CD14-positive monocyte (primary cell): ENCODE results near the gene SYNGAP1. TPM values are rescaled to one million over a fixed set of nuclear protein-coding genes. Genes with fewer than 3 reads are reported as not detected.

Experiments
- DNase-seq, 3 donors: peaks; one replicate each; pipeline ENCODE4 v3.0.0-alpha.2; 2011 to 2022
- H2AFZ ChIP-seq: 2 replicates; pipeline ENCODE4 v1.6.0; 2012; ENCODE audit warnings: mild to moderate bottlenecking, low read depth, low read length, inconsistent platforms; ENCODE audit not compliant: insufficient read depth, poor library complexity, severe bottlenecking
- H3K27ac ChIP-seq, 2 donors: 1 replicate in 1 of 2; 2 replicates in 1 of 2; pipeline ENCODE4 v1.5.1; 2012 to 2013; ENCODE audit warnings: low read length in 2 of 2, control low read depth in 1 of 2, inconsistent platforms in 1 of 2, low read depth in 1 of 2, mild to moderate bottlenecking in 1 of 2
- H3K27me3 ChIP-seq, 2 donors: one replicate each; pipeline versions ENCODE4 v1.6.0 to v1.6.1; 2011 to 2013; ENCODE audit warnings: low read length in 2 of 2; ENCODE audit not compliant: control insufficient read depth in 2 of 2, insufficient read depth in 2 of 2
- H3K36me3 ChIP-seq, 2 donors: replicated peaks in 1 of 2; 1 replicate in 1 of 2; 2 replicates in 1 of 2; pipeline versions ENCODE4 v1.5.1 to v1.6.1; 2012 to 2013; ENCODE audit warnings: low read length in 2 of 2, control low read depth in 1 of 2, inconsistent platforms in 1 of 2, mild to moderate bottlenecking in 1 of 2; ENCODE audit not compliant: insufficient read depth in 2 of 2, control insufficient read depth in 1 of 2
- H3K4me1 ChIP-seq, 2 donors: 1 replicate in 1 of 2; 2 replicates in 1 of 2; pipeline versions ENCODE4 v1.5.1 to v1.6.1; 2012 to 2013; ENCODE audit warnings: low read length in 2 of 2, control low read depth in 1 of 2, inconsistent platforms in 1 of 2, mild to moderate bottlenecking in 1 of 2, moderate library complexity in 1 of 2; ENCODE audit not compliant: insufficient read depth in 2 of 2, control insufficient read depth in 1 of 2
- H3K4me2 ChIP-seq: replicated peaks from 2 replicates; pipeline ENCODE3; 2012; ENCODE audit warnings: low read length, moderate library complexity, mild to moderate bottlenecking; ENCODE audit not compliant: poor library complexity, severe bottlenecking; ENCODE audit errors: extremely low read depth
- H3K4me3 ChIP-seq, 3 experiments: fragments of 200-600 bp in 1 of 3; sonication (generic) in 1 of 3; replicated peaks in 1 of 3; 1 replicate in 2 of 3; 2 replicates in 1 of 3; pipeline ENCODE4 v1.5.1; 2011 to 2013; ENCODE audit warnings: low read length in 3 of 3, mild to moderate bottlenecking in 3 of 3, control low read depth in 2 of 3, low read depth in 2 of 3, inconsistent platforms in 1 of 3, moderate library complexity in 1 of 3
- H3K79me2 ChIP-seq: 2 replicates; pipeline ENCODE4 v1.6.0; 2012; ENCODE audit warnings: mild to moderate bottlenecking, control low read depth, inconsistent platforms, low read length, moderate library complexity; ENCODE audit not compliant: insufficient read depth
- H3K9ac ChIP-seq: 2 replicates; pipeline ENCODE4 v1.6.0; 2017; ENCODE audit warnings: low read length, mild to moderate bottlenecking; ENCODE audit not compliant: insufficient read depth, poor library complexity, severe bottlenecking
- H3K9me3 ChIP-seq, 2 donors: replicated peaks in 1 of 2; 1 replicate in 1 of 2; 2 replicates in 1 of 2; pipeline versions ENCODE4 v1.5.1 to v1.6.1; 2012 to 2013; ENCODE audit warnings: low read length in 2 of 2, control low read depth in 1 of 2; ENCODE audit not compliant: control insufficient read depth in 1 of 2, insufficient read depth in 1 of 2
- H4K20me1 ChIP-seq: 2 replicates; pipeline ENCODE4 v1.6.0; 2012; ENCODE audit warnings: mild to moderate bottlenecking, low read length, control low read depth, moderate library complexity; ENCODE audit not compliant: insufficient read depth
- H3K27ac Mint-ChIP-seq, 7 donors: one replicate each; pipeline ENCODE4 v1.8.0; 2020; ENCODE audit warnings: mild to moderate bottlenecking in 7 of 7, mixed read lengths in 7 of 7, moderate library complexity in 6 of 7, inconsistent platforms in 2 of 7
- H3K27me3 Mint-ChIP-seq, 3 donors: one replicate each; pipeline ENCODE4 v1.8.0; 2021 to 2022; ENCODE audit warnings: low read depth in 3 of 3, mild to moderate bottlenecking in 3 of 3, mixed read lengths in 3 of 3, moderate library complexity in 3 of 3, inconsistent platforms in 1 of 3
- H3K36me3 Mint-ChIP-seq, 2 donors: one replicate each; pipeline ENCODE4 v1.8.0; 2020; ENCODE audit warnings: mixed read lengths in 2 of 2, inconsistent platforms in 1 of 2, mild to moderate bottlenecking in 1 of 2
- H3K4me1 Mint-ChIP-seq: one replicate; pipeline ENCODE4 v1.8.0; 2020; ENCODE audit warnings: mild to moderate bottlenecking, mixed read lengths
- H3K4me3 Mint-ChIP-seq, 2 donors: one replicate each; pipeline ENCODE4 v1.8.0; 2020; ENCODE audit warnings: mild to moderate bottlenecking in 2 of 2, mixed read lengths in 2 of 2, moderate library complexity in 1 of 2
- H3K9me3 Mint-ChIP-seq, 7 donors: one replicate each; pipeline ENCODE4 v1.8.0; 2020 to 2022; ENCODE audit warnings: mixed read lengths in 7 of 7, mild to moderate bottlenecking in 6 of 7, moderate library complexity in 6 of 7, inconsistent platforms in 2 of 7
- WGBS: methylation state at CpG from one replicate; pipeline ENCODE4 v1.1.5; 2013; ENCODE audit warnings: missing lambda C conversion rate; ENCODE audit not compliant: insufficient coverage; 5-methylcytosine and 5-hydroxymethylcytosine counted together
- intact Hi-C, 2 donors: fragments of 100-400 bp; cut with micrococcal nuclease; formaldehyde crosslinking; loops; one replicate each; pipeline versions ENCODE4 v1.15.0 to v1.15.1; 2023
- polyA plus RNA-seq, 3 donors: library from polyadenylated mRNA; depleted of rRNA in 1 of 3; unstranded in 2 of 3; stranded (reverse) in 1 of 3; fragments of 300-500 nt in 2 of 3; fragments of >200 nt in 1 of 3; fragmentation: Illumina TruSeq in 2 of 3; gene quantifications; 1 replicate in 2 of 3; 2 replicates in 1 of 3; pipeline ENCODE4 v1.2.3, GENCODE V29; 2012 to 2021
- TF ChIP-seq, protein P1 (sequence below): fragments of 200-600 bp; IDR thresholded peaks from one replicate; pipeline ENCODE4 v1.8.0; 2022; ENCODE audit warnings: antibody characterized with exemption, mild to moderate bottlenecking

SYNGAP1 gene
- polyA plus RNA-seq, 3 donors: 4.0 TPM; not detected in 2

DNA sequence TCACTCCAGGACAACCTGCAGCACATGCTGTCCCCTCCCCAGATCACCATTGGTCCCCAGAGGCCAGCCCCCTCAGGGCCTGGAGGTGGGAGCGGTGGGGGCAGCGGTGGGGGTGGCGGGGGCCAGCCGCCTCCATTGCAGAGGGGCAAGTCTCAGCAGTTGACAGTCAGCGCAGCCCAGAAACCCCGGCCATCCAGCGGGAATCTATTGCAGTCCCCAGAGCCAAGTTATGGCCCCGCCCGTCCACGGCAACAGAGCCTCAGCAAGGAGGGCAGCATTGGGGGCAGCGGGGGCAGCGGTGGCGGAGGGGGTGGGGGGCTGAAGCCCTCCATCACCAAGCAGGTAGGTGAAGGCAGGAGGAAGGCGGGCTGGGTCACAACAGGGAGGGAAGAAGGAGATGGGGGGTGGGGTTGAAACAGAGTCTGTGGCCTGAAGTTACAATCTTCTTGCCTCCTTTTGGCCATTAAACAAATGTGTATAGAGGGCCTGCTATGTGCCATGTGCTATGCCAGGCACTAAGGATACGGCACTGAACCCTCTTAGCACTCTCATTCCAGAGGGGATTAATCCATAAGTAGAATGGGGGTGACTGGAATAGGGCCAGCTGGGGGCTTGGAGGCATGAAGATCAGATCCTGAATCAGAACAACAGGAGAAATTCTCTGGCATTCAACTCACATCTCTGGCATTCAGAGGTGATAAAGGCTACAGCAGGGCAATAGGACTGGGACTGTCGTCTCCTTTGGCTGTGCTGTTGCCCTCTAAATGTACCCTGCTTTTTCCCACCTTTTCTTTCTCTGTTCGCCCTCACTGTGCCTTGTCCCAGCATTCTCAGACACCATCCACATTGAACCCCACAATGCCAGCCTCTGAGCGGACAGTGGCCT, 24.0 kb downstream of the SYNGAP1 start:
- peak overlapping the region in 1 of 3 experiments; percentile 42 for H3K4me3 ChIP-seq
- peaks cover 14% of the 10 kb centered on the region for H3K79me2 ChIP-seq
- Mint-ChIP-seq H3K9me3 (peaks cover 0 to 2% (median 0%) of the 10 kb centered on the region in 7 donors), H3K4me1 (peaks cover 50% of the 10 kb centered on the region), H3K36me3 (peaks cover 38 to 44% of the 10 kb centered on the region in 2 donors), H3K27me3 (peaks cover 0 to 5% (median 2%) of the 10 kb centered on the region in 3 donors), H3K27ac (peak overlapping the region; percentile 90 to 97 (median 95)), H3K4me3 (no peak overlapping the region)
- no peak for DNase-seq
- 97% methylated on average over 12 of the region's 18 CpGs for WGBS
- no peak overlapping the region for H2AFZ ChIP-seq
- intact Hi-C loops: no loop called here
- H3K4me1 ChIP-seq: peaks cover 49 to 56% of the 10 kb centered on the region in 2 donors
- H3K27me3 ChIP-seq: no peaks in the 10 kb centered on the region
- no peaks in the 10 kb centered on the region for H4K20me1 ChIP-seq
- peak overlapping the region; percentile 80 to 90 for H3K27ac ChIP-seq
- H3K4me2 ChIP-seq: peak overlapping the region; percentile 39
- H3K9me3 ChIP-seq: no peaks in the 10 kb centered on the region
- TF ChIP-seq, protein P1, sequence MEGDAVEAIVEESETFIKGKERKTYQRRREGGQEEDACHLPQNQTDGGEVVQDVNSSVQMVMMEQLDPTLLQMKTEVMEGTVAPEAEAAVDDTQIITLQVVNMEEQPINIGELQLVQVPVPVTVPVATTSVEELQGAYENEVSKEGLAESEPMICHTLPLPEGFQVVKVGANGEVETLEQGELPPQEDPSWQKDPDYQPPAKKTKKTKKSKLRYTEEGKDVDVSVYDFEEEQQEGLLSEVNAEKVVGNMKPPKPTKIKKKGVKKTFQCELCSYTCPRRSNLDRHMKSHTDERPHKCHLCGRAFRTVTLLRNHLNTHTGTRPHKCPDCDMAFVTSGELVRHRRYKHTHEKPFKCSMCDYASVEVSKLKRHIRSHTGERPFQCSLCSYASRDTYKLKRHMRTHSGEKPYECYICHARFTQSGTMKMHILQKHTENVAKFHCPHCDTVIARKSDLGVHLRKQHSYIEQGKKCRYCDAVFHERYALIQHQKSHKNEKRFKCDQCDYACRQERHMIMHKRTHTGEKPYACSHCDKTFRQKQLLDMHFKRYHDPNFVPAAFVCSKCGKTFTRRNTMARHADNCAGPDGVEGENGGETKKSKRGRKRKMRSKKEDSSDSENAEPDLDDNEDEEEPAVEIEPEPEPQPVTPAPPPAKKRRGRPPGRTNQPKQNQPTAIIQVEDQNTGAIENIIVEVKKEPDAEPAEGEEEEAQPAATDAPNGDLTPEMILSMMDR: no peak
- peaks cover 0 to 4% of the 10 kb centered on the region in 2 donors for H3K36me3 ChIP-seq
- no peak overlapping the region for H3K9ac ChIP-seq

GRCh38 chr6:33445119-33445603, 25.3 kb downstream of the SYNGAP1 start:
- intact Hi-C loops: no loop called here
- Histone ChIP-seq H3K27me3 (no peaks in the 10 kb centered on the region), H2AFZ (peak overlapping the region; percentile 38), H3K9me3 (no peaks in the 10 kb centered on the region), H3K36me3 (peaks cover 0 to 4% of the 10 kb centered on the region in 2 donors), H4K20me1 (no peaks in the 10 kb centered on the region), H3K79me2 (peaks cover 23% of the 10 kb centered on the region), H3K4me1 (peaks cover 62 to 69% of the 10 kb centered on the region in 2 donors), H3K27ac (peak overlapping the region; percentile 89 to 90), H3K4me2 (peak overlapping the region; percentile 39), H3K9ac (no peak overlapping the region), H3K4me3 (peak overlapping the region in 1 of 3 experiments; percentile 42)
- TF ChIP-seq, protein P1: no peak
- H3K9me3 Mint-ChIP-seq: peaks cover 0 to 2% (median 0%) of the 10 kb centered on the region in 7 donors
- peak overlapping the region; percentile 47 to 71 for H3K4me3 Mint-ChIP-seq
- peaks cover 40 to 41% of the 10 kb centered on the region in 2 donors for H3K36me3 Mint-ChIP-seq
- peak; percentile 74 to 92 (median 85) for DNase-seq
- no CpG with 5 or more reads among the region's 3 CpGs for WGBS
- peaks cover 63% of the 10 kb centered on the region for H3K4me1 Mint-ChIP-seq
- peaks cover 0 to 4% (median 2%) of the 10 kb centered on the region in 3 donors for H3K27me3 Mint-ChIP-seq
- peak overlapping the region; percentile 90 to 97 (median 95) for H3K27ac Mint-ChIP-seq
